GM06990 (cell line): Measurements from ENCODE around the gene CARD10.
A peak's percentile ranks its signal among the peaks of the same experiment; 100 is the strongest.

ENCODE experiments used
- DNase-seq: peaks from one replicate; pipeline ENCODE4 v3.0.0-alpha.2; 2011; ENCODE audit not compliant: insufficient read length; ENCODE audit errors: extremely low read depth
- H3K27me3 ChIP-seq: replicated peaks from 2 replicates; pipeline ENCODE4 v1.6.0; 2011; ENCODE audit warnings: low read length; ENCODE audit not compliant: control insufficient read depth, insufficient read depth
- H3K36me3 ChIP-seq: 2 replicates; pipeline ENCODE4 v1.5.1; 2011; ENCODE audit warnings: low read length; ENCODE audit not compliant: control insufficient read depth, insufficient read depth
- H3K4me3 ChIP-seq: replicated peaks from 2 replicates; pipeline ENCODE4 v1.5.1; 2011; ENCODE audit warnings: low read depth, mild to moderate bottlenecking, control low read depth, low read length
- TF ChIP-seq, protein P1 (sequence below): IDR thresholded peaks from 2 replicates; pipeline ENCODE4 v1.5.1; 2011; ENCODE audit warnings: low read length, control low read depth, mild to moderate bottlenecking, inconsistent platforms; ENCODE audit not compliant: insufficient read depth, poor library complexity, severe bottlenecking

Gene CARD10

DNA sequence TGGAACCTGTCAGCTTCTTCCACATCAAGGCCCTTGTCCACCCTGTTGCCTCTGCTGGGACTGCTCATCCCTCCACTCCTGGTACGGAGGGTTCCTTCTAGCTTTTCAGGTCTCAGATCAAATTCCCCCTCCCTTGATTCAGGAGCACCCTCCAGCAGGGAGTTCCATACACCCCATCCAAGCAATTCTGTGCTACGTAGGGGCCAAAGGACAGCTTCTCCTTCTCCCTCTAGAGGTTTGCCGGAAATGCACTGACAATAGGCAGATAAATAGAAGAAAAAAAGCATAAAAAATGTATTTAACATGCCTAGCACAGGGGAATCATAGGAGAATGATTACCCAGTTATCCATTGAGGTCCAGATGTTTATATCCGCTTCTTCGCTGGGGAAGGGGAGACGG lies 3.3 kb upstream of the CARD10 start:
- H3K27me3 ChIP-seq, result no peaks in the 10 kb centered on the region; the same call in none of the 2 replicates

DNA sequence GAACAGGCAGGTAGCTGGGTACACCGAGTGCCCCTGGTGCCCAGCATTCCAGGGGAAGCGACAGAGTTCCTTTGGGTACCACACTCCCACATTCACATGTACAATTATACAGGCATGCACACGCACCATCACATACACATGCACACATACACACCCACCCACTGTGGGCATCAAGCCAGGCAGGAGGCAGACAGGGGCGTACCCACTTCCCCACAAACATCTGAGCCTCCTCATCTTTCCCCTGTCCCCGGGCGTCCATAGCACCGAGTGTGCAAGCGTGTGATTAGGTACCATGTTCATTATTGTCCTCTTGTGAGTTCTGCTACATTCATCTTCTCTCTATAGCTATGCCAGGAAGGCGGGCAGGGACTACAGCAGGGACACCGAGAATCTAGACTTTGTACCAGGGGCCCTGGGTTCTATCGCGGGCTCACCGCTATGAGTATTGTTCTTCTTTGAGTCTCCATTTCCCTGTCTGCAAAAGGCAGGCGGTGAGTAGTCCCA lies 2.1 kb upstream of the CARD10 start:
- Histone ChIP-seq H3K36me3 (no peaks in the 10 kb centered on the region), H3K27me3 (no peaks in the 10 kb centered on the region; the same call in none of the 2 replicates), H3K4me3 (no peak overlapping the region)
- TF ChIP-seq, protein P1, sequence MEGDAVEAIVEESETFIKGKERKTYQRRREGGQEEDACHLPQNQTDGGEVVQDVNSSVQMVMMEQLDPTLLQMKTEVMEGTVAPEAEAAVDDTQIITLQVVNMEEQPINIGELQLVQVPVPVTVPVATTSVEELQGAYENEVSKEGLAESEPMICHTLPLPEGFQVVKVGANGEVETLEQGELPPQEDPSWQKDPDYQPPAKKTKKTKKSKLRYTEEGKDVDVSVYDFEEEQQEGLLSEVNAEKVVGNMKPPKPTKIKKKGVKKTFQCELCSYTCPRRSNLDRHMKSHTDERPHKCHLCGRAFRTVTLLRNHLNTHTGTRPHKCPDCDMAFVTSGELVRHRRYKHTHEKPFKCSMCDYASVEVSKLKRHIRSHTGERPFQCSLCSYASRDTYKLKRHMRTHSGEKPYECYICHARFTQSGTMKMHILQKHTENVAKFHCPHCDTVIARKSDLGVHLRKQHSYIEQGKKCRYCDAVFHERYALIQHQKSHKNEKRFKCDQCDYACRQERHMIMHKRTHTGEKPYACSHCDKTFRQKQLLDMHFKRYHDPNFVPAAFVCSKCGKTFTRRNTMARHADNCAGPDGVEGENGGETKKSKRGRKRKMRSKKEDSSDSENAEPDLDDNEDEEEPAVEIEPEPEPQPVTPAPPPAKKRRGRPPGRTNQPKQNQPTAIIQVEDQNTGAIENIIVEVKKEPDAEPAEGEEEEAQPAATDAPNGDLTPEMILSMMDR, result no peak
- DNase-seq, result no peak

More for the DNA sequence above, 3.3 kb upstream of the CARD10 start:
- TF ChIP-seq, protein P1, result no peak
- no peak overlapping the region for H3K4me3 ChIP-seq
- DNase-seq, result no peak
- no peaks in the 10 kb centered on the region for H3K36me3 ChIP-seq

DNA sequence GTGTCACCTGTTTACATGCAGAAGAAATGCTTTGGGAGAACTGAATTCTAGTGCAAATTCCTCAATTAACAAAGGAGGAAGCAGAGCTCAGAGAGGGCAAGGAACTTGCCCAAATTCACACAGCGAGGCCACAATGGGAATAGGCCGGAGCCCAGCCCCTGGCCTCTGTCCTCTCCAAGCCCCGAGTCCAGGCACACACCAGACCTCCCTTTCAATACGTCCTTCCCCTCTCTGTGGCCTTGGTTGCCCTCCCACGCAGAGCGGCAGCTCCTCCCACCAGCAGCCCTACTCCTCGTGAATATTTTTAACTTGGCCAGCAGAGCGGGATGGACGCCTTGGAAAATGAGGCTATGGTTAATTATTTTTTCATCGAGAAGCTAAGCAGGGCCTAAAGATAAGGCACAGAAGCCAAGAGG lies 1.6 kb upstream of the CARD10 start:
- TF ChIP-seq, protein P1, result no peak
- no peak for DNase-seq
- H3K36me3 ChIP-seq, result no peaks in the 10 kb centered on the region
- H3K27me3 ChIP-seq, result no peaks in the 10 kb centered on the region; the same call in none of the 2 replicates
- H3K4me3 ChIP-seq, result no peak overlapping the region

DNA sequence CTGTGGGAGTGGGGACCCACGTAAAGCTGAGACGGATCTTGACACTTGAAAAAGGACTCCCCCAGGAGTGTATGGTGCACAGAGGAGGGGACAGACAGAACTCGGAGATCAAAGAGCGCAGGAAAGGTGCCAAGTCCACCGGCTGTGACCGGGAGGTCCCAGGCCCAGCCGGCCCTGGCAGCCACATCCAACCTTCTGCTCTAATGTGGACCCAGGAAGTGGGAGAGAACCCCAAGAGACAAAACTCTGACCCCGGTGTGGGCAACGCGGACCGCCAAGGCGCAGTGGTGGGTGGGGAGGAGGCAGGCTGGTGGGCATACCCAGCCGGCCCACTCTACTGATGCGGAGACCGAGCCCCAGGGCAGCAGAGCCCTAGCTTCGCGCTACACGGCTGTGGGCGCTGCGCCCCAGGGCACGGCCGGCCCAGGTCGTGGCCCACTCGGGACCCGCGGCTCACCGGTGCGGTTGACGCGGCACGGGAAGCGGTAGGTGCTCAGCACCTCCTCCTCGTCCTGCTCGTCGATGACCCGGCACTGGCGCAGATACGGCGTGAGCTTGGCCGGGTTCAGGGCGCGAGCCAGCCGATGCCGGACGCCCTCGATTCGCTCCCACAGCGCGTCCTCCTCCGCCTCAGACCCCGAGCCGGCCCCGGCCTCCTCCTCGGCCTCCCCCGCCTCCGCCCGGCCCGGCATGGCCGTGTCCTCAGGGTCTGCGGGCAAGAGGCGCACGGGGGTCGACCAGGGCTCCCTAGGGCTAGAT lies 527 bp downstream of the CARD10 start:
- TF ChIP-seq, protein P1, result no peak
- Histone ChIP-seq H3K4me3 (peak overlapping the region; percentile 26; the same call in 1 of the 2 replicates), H3K36me3 (no peaks in the 10 kb centered on the region), H3K27me3 (no peaks in the 10 kb centered on the region; the same call in none of the 2 replicates)
- no peak for DNase-seq

DNA sequence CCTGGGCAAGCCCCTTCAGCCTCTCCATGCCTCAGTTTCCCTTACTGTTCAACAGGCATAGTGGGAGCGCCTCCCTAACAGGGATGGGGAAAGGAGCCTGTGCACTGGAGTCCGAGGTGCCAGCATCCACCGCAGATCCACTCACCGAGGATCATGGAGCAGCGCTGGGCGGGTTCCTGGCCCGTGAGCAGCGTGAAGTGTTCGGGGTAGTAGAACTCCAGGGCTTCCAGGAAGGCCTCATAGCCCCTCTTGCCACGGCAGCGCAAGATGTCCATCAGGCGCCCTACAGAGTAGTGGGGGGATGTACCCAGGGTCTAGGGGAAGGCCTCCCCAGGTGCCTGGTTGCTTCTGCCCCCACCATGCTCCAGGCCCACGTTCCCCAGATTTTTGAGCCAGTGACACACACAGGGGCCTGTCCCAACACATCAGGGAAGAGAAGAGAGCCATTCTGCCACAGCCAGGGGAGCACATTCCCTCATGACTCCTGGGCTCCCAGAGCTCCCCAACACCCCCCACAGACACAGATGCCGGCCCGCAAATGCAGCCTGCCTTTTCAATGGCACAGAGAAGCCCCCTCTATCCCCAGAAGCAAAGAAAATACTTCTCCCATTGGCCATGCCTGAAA lies 1.3 kb downstream of the CARD10 start:
- H3K4me3 ChIP-seq, result no peak overlapping the region

More for the DNA sequence above, 1.3 kb downstream of the CARD10 start:
- TF ChIP-seq, protein P1, result no peak
- Histone ChIP-seq H3K36me3 (no peaks in the 10 kb centered on the region), H3K27me3 (no peaks in the 10 kb centered on the region; the same call in none of the 2 replicates)
- no peak for DNase-seq
